ENCODE data around the gene METTL2B. TPM values are rescaled to one million over a fixed set of nuclear protein-coding genes. Genes with fewer than 3 reads are reported as not detected.

The METTL2B gene
- total and polyA plus RNA-seq, 2 of the 8 experiments (the other 6 are each of a cell fraction or from before 2014, with no cell fraction given) = 14.6 to 43.5 TPM

GRCh38 chr7:128435327-128435686 lies 41.2 kb upstream of the METTL2B start:
- Histone ChIP-seq H3K27ac (ENCODE audit: low read depth, low read length) (no peak overlapping the region), H3K36me3 (ENCODE audit: control insufficient read depth in 2 of 4, insufficient read depth in 4 of 4, low read length in 3 of 4) (no peaks in the 10 kb centered on the region), H2BK5ac (ENCODE audit: low read depth, low read length) (no peak overlapping the region), H2BK20ac (ENCODE audit: low read length) (no peak overlapping the region), H3K4me1 (replicated peaks in 1 of 4; ENCODE audit: control insufficient read depth in 3 of 4, insufficient read depth in 4 of 4, low read length in 3 of 4) (peaks cover 3 to 12% (median 8%) of the 10 kb centered on the region in 4 experiments; a peak in 4 of 7 replicates), H2BK15ac (ENCODE audit: low read length) (no peak overlapping the region), H4K20me1 (replicated peaks in 1 of 2; ENCODE audit: control insufficient read depth in 1 of 2, insufficient read depth in 2 of 2, low read length in 2 of 2) (no peaks in the 10 kb centered on the region), H4K8ac (ENCODE audit: extremely low read depth, insufficient read depth, low read length) (no peak overlapping the region), H3K18ac (ENCODE audit: extremely low read depth, low read length) (no peak overlapping the region; the same call in 1 of the 2 replicates), H3K9me3 (ENCODE audit: insufficient read depth in 2 of 2, low read depth in 1 of 2, low read length in 1 of 2) (no peaks in the 10 kb centered on the region), H3K23me2 (ENCODE audit: low read depth, low read length) (no peaks in the 10 kb centered on the region), H3K4me3 (ENCODE audit: extremely low read depth in 1 of 4, insufficient read depth in 2 of 4, low read depth in 3 of 4, low read length in 4 of 4) (no peak overlapping the region), H2AK5ac (ENCODE audit: low read depth, low read length) (no peak overlapping the region), H3K4ac (replicated peaks; ENCODE audit: insufficient read length, low read depth, low read length) (no peak overlapping the region), H3K27me3 (replicated peaks in 1 of 4; ENCODE audit: control insufficient read depth in 3 of 4, extremely low read depth in 1 of 4, insufficient read depth in 3 of 4, low read length in 3 of 4) (no peaks in the 10 kb centered on the region), H4K91ac (replicated peaks; ENCODE audit: insufficient read length, low read length) (no peak overlapping the region), H3K23ac (ENCODE audit: insufficient read length) (no peak overlapping the region), H2BK12ac (ENCODE audit: low read depth, low read length) (no peak overlapping the region), H3K56ac (replicated peaks; ENCODE audit: insufficient read length, low read depth, low read length) (no peak overlapping the region), H2AFZ (ENCODE audit: low read length) (peak overlapping the region; percentile 98), H3K9ac (replicated peaks in 1 of 4; ENCODE audit: extremely low read depth in 1 of 4, low read depth in 3 of 4, low read length in 3 of 4) (no peak overlapping the region), H3K79me2 (ENCODE audit: control insufficient read depth in 1 of 2, insufficient read depth in 2 of 2, low read length in 2 of 2) (no peaks in the 10 kb centered on the region), H3K79me1 (ENCODE audit: low read depth, low read length) (no peaks in the 10 kb centered on the region), H2BK120ac (replicated peaks; ENCODE audit: low read depth, low read length) (no peak overlapping the region), H3K14ac (ENCODE audit: insufficient read length) (no peak overlapping the region), H3K4me2 (ENCODE audit: insufficient read depth in 1 of 2, low read depth in 2 of 2, low read length in 2 of 2) (peak overlapping the region; percentile 3 to 47; a peak in 1 of 4 replicates), H4K5ac (ENCODE audit: insufficient read length, low read depth, low read length) (no peak overlapping the region)
- 67% methylated on average over 3 of the region's 3 CpGs; no CpG with 5 or more reads in 1 of the 2 experiments for WGBS, 2 experiments (ENCODE audit: extremely low coverage in 1 of 2, insufficient coverage in 1 of 2, insufficient read length in 1 of 2, insufficient replicate concordance in 2 of 2, low coverage in 1 of 2, low lambda C conversion rate in 2 of 2, missing lambda C conversion rate in 1 of 2)
- ChIA-PET CTCF (ENCODE audit: partially characterized antibody) (interaction anchor here (1.0 to 25.2 kb wide), 11 partner anchors 8 to 82 kb away, joined by 3 to 477 read pairs (median 4); no protein-coding TSS in a partner anchor), POLR2A (ENCODE audit: partially characterized antibody) (interaction anchor here (1.0 to 2.2 kb wide), 3 partner anchors 22 to 26 kb away, joined by 3 to 9 read pairs (median 5); no protein-coding TSS in a partner anchor)
- TF ChIP-seq RFX5 (IDR thresholded peaks at IDR 0.05; ENCODE audit: borderline replicate concordance, low read depth, low read length) = no peak
- no peak for TF ChIP-seq TEAD4 (IDR thresholded peaks at IDR 0.05; ENCODE audit: low read depth, low read length)
- no peak for TF ChIP-seq CEBPB (IDR thresholded peaks at IDR 0.05; ENCODE audit: low read depth, low read length)
- DNase-seq (ENCODE audit: low read depth in 1 of 2, low spot score in 2 of 2) = no peak
- FAIRE-seq = no peak
